HG03432 (cell line): Measurements from ENCODE around the gene RFX1.
"Not testable (repeated sequence)": the region's sequence is repeated elsewhere in the genome, so short reads cannot be mapped to it uniquely, and the experiment has no call there.

Experiments
- ATAC-seq: cut with Tn5 transposase; IDR thresholded peaks from one replicate; pipeline ENCODE4 v1.9.1; 2021; ENCODE audit warnings: mild to moderate bottlenecking, moderate library complexity; ENCODE audit not compliant: unreplicated experiment

The RFX1 gene

DNA sequence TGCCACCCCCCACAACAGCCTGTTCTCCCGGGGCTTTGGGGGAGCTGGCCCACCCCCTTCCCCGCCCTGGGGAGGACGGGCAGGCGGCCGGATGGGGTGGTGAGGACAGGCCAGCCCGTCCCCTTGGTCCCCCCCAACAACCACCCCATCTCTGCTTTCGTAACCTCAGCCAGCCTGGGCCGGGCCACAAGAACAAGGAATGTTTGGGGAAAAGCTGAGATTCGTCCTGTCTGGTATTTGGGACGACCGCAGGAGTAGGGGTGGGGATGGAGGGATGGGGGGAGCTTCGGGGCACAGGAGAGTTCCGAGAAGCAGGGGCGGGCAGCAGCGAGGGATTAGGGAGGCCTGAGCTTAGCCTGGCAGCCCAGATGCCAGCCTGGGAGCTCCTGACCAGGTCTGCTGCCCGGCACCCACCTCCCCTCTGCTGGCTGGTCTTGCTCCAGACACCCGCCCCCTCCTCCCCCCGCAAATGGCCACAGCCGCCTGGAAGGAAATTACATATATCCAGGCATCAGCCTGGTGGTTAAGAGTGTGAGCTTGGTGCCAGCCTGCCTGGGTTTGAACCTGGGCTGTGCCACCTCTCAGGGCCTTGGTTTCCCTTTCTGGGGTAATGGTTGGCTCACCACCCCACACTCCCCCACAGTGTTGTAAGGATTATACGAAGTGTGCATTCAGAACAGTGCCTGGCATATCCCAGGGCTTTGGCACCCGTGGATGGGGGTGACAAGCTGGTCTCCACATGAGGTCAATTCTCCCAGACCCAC, 67.6 kb downstream of the RFX1 start, which contains the start of gene PODNL1:
Gene PODNL1, minus strand, starts transcription at position 117 of the 764 bp plus-strand sequence. CDS start 236 bp downstream, outside the sequence.
- no peak for ATAC-seq

- no peak for ATAC-seq
Observed at GRCh38 chr19:13937479-13938300, 68.4 kb downstream of the RFX1 start.

DNA sequence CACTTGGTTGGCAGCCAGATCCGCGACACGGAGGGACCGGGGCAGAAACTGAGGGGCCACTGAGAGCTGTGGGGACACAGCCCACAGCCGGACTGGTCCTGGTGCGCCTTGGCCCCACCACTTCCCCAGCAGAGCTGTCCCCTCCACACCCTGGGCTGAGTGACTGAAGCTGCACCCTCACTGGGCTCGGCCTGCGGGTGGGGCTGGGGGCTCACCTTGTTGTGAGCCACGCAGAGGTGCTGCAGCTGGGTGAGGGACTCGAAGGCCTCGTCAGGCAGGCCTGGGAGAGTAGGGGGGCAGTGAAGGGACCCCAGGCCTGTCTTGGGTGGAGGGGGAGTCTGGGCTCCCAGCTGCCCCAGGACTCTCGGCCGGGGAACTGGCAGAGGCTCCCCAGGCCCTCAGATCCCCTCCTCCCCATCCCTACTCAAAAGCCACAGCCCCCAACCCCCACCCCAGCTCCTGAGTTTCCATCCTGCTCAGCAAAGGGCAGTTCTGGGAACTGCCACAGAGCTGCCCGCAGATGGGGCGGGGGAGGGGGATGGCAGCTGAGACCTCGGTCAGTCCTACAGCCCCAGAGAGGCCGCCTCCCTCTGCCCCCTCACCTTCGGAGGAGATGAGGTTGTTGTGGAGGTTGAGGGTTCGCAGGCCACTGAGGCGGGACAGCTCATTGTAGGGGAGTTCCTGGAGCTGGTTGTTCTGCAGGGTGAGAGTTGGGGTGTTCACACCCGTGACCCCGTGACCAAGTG, 70.2 kb downstream of the RFX1 start:
- ATAC-seq: no peak

DNA sequence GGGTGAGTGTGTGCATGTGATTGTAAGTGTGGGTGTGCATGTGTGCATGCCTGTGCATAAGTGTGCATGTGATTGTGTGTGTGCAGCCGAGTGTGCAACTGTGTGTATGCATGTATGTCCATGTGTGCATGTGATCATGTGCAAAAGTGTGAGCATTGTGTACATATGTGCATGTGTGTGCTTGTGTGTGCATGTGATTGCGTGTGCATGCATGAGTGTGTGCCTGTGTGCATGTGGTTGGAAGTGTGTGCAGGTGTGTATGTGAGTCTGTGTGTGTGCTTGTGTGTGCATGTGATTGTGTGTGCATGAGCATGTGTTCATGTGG, 71.4 kb downstream of the RFX1 start:
- ATAC-seq: no peak

- no peak for ATAC-seq
Observed at GRCh38 chr19:13932911-13933393, 73.2 kb downstream of the RFX1 start.

GRCh38 chr19:13932149-13932637, 73.9 kb downstream of the RFX1 start:
- no peak for ATAC-seq

DNA sequence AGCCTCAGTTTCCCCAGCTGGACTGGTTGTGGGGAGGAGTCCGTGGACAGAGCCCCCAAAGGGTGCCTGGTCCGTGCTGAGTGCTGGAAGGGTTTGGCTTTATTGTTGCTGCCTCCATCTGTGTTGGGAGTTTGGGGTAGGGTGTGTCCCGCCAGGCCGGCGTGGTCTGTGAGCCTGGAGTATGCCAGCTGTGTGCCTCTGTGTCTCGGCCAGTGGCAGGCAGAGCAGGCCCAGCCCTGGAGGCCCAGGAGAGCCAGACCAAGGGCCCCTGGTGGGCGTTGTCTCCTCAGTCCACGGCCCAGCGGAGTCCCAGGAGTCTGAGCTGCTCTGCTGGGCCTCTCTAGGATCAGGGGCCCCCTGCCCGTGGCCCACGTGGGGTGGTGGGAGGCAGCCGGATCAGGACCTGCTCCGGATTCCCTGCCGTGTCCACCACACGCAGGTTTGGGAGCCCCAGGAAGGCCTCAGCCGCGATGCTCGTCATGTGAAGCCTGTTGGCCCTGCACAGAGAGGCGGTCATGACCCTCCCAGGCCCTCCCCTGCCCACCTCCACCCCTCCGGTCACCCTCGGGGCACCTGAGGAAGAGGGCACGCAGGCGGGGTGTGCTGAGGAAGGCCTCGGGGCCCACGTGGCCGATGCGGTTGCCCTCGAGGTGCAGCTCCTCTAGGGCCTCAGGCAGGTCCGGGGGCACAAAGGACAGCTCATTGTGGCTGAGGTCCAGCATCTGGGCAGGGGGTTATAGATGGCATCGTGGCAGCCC, 74.5 kb downstream of the RFX1 start:
- no peak for ATAC-seq

DNA sequence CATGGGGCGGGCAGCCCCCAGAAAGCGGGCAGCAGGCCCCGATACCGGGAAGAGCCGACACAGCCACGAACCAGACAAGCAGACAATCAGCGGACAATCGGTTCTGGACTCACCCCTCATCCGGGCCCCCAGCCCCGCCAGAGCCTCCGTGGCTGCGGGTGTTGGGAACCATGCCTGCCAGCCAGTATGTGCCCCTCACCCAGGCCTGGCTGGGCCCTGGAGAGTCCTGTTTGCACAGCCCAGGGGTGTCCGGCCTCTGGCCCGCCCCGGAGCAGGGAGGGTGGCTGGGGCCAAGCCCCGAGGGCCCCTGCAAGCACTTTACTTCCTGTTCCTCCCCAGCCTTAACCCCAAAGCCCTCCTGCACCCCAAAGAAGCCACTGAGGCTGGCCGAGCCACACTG, 75.7 kb downstream of the RFX1 start:
- no peak for ATAC-seq

DNA sequence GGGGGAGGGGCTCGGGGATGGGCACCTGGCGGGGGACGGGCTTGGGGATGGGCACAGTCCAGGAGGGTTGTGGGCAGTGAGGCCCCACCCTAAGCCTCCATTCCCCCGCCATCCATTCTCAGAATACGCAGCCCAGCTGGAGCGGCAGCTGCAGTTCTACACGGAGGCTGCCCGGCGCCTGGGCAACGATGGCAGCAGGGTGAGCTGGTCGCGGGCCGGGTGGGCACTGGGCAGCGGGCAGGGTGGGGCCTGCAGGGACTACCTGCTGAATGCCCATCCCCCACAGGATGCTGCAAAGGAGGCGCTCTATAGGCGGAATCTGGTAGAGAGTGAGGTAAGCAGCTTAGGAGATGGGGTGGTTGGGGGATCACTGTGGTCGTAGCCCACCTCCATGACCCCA, 76.2 kb downstream of the RFX1 start:
- ATAC-seq: no peak

DNA sequence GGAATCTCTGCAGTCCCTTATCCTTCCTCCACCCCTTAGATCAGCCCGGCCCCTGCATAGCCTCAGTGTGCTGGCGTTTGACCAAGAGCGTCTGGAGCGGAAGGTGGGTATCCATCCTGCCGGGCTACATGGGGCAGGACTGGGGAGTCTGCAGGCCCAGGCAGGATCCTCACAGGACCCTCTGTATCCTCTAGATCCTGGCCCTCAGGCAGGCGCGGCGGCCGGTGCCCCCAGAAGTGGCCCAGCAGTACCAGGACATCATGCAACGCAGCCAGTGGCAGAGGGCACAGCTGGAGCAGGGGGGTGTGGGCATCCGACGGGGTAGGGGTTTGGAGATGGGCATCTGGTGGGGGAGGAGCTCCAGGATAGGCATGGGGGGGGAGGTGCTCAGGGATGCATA, 76.8 kb downstream of the RFX1 start:
- ATAC-seq: no peak

- no peak for ATAC-seq
Observed at GRCh38 chr19:13926715-13927114, 79.4 kb downstream of the RFX1 start.

DNA sequence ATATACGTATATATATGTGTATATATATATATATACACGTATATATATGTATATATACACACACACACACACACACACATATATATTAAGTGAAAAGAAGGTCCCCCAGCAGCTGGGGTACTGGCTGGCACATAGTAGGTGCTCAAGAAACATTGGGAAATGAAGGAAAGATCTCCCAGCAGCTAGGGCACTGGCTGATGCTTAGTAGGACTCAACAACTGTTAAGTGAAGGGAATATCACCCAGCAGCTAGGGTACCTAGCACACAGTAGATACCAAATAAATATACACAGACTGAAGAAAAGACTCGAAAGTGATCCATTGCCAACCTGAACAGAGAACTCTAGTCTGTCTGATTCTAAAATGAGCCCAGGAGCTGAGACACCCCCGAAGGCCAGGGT, 80.1 kb downstream of the RFX1 start:
- ATAC-seq: no peak

DNA sequence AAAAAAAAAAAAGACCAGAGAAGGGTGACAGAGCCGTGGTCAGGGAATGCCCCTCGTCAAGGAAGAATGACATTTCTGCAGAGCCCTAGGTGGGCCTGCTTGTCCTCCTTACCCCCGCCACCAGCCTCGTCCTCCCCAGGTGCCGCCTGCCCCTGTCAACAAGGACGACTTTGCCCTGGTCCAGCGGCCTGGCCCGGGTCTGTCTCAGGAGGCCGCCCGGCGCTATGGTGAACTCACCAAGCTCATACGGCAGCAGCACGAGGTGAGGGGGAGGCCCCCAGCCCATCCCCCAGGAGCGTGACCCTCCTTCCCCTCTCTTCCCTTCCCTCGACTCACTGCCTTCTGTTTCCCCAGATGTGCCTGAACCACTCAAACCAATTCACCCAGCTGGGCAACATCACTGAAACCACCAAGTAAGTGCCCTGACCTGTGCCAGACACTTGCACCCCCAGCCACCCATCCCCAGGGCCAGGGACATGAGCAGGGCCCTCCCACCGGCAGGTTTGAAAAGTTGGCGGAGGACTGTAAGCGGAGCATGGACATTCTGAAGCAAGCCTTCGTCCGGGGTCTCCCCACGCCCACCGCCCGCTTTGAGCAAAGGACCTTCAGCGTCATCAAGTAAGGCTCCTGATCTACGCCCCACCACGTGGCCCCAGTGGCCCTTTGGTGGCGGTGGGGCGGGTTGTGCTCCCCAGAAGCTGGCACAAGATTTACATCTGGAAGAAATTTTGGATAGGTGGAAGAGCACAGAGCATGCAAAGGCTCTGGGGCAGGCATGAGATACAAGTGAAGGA, 82.7 kb downstream of the RFX1 start:
- ATAC-seq: no peak

DNA sequence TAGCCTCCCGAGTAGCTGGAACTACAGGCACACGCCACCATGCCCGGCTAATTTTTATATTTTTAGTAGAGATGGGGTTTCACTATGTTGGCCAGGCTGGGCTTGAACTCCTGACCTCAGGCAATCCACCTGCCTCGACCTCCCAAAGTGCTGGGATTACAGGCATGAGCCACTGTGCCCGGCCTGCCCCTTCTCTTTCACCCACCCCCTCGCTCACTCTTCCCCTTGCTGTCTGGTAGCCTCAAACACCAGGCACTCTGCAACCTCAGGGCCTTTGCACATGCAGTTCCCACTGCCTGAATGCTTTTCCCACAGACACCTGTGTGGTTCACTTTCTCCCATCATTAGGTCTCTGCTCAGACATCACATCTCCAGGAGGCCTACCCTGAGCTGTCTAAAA, 84.0 kb downstream of the RFX1 start:
- not testable (repeated sequence) for ATAC-seq

- no peak for ATAC-seq
Observed at GRCh38 chr19:13920940-13921747, 85.0 kb downstream of the RFX1 start.

GRCh38 chr19:13920524-13920923, 85.6 kb downstream of the RFX1 start:
- no peak for ATAC-seq

GRCh38 chr19:13918726-13919411, 87.3 kb downstream of the RFX1 start:
- ATAC-seq: no peak

GRCh38 chr19:13917888-13918406, 88.2 kb downstream of the RFX1 start:
- no peak for ATAC-seq
